Measurements from ENCODE around the gene NUB1. TPM values are rescaled to one million over a fixed set of nuclear protein-coding genes. Genes with fewer than 3 reads are reported as not detected.

Gene NUB1
- total RNA-seq, 6 donors from 2014 or later, result 37.0 to 80.0 (median 50.0) TPM

GRCh38 chr7:151410405-151411390 lies 69.1 kb downstream of the NUB1 start:
- Histone ChIP-seq H3K27ac (peak overlapping the region in 2 of 4 donors; percentile 71), H3K9me3 (no peaks in the 10 kb centered on the region), H3K4me3 (peak overlapping the region in 3 of 4 donors; percentile 34 to 49 (median 44)), H3K4me1 (peaks cover 21 to 27% (median 25%) of the 10 kb centered on the region in 4 donors), H3K27me3 (peaks cover 0 to 30% (median 18%) of the 10 kb centered on the region in 4 donors), H3K36me3 (no peaks in the 10 kb centered on the region)
- peak in 1 of 2 donors; percentile 83 for DNase-seq
- TF ChIP-seq POLR2A (IDR thresholded peaks at IDR 0.05), result peak in 1 of 4 donors; percentile 8
- TF ChIP-seq, protein P1, sequence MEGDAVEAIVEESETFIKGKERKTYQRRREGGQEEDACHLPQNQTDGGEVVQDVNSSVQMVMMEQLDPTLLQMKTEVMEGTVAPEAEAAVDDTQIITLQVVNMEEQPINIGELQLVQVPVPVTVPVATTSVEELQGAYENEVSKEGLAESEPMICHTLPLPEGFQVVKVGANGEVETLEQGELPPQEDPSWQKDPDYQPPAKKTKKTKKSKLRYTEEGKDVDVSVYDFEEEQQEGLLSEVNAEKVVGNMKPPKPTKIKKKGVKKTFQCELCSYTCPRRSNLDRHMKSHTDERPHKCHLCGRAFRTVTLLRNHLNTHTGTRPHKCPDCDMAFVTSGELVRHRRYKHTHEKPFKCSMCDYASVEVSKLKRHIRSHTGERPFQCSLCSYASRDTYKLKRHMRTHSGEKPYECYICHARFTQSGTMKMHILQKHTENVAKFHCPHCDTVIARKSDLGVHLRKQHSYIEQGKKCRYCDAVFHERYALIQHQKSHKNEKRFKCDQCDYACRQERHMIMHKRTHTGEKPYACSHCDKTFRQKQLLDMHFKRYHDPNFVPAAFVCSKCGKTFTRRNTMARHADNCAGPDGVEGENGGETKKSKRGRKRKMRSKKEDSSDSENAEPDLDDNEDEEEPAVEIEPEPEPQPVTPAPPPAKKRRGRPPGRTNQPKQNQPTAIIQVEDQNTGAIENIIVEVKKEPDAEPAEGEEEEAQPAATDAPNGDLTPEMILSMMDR (IDR thresholded peaks at IDR 0.05), result no peak
- peak in 1 of 2 donors; percentile 49 for ATAC-seq (ENCODE audit: low FRiP score in 2 of 2)
- 51 to 64% methylated on average over 19 to 25 of the region's 55 CpGs for WGBS, 2 donors

GRCh38 chr7:151411551-151411950 lies 69.9 kb downstream of the NUB1 start:
- no peaks in the 10 kb centered on the region for H3K36me3 ChIP-seq
- H3K27me3 ChIP-seq, result peaks cover 0 to 30% (median 18%) of the 10 kb centered on the region in 4 donors
- TF ChIP-seq EP300 (IDR thresholded peaks at IDR 0.05), result no peak
- no peak for TF ChIP-seq POLR2AphosphoS5 (IDR thresholded peaks at IDR 0.05)
- TF ChIP-seq, protein P1 (IDR thresholded peaks at IDR 0.05), result no peak
- TF ChIP-seq POLR2A (IDR thresholded peaks at IDR 0.05), result no peak
- no peaks in the 10 kb centered on the region for H3K9me3 ChIP-seq
- no peak overlapping the region for H3K27ac ChIP-seq
- DNase-seq (no peak), ATAC-seq (ENCODE audit: low FRiP score in 2 of 2) (no peak)
- H3K4me1 ChIP-seq, result peaks cover 21 to 34% (median 32%) of the 10 kb centered on the region in 4 donors
- H3K4me3 ChIP-seq, result no peak overlapping the region
- 68 to 75% methylated on average over 6 of the region's 6 CpGs for WGBS, 2 donors

GRCh38 chr7:151412318-151412717 lies 70.7 kb downstream of the NUB1 start:
- Histone ChIP-seq H3K4me3 (no peak overlapping the region), H3K27me3 (peaks cover 0 to 30% (median 18%) of the 10 kb centered on the region in 4 donors), H3K27ac (no peak overlapping the region), H3K9me3 (no peaks in the 10 kb centered on the region), H3K4me1 (peaks cover 21 to 38% (median 35%) of the 10 kb centered on the region in 4 donors), H3K36me3 (no peaks in the 10 kb centered on the region)
- TF ChIP-seq, protein P1 (IDR thresholded peaks at IDR 0.05), result no peak
- TF ChIP-seq POLR2AphosphoS5 (IDR thresholded peaks at IDR 0.05), result no peak
- TF ChIP-seq EP300 (IDR thresholded peaks at IDR 0.05), result no peak
- TF ChIP-seq POLR2A (IDR thresholded peaks at IDR 0.05), result no peak
- ATAC-seq (ENCODE audit: low FRiP score in 2 of 2) (no peak), DNase-seq (no peak)
- 68 to 75% methylated on average over 4 of the region's 4 CpGs for WGBS, 2 donors

GRCh38 chr7:151413241-151413640 lies 71.6 kb downstream of the NUB1 start:
- Histone ChIP-seq H3K9me3 (no peaks in the 10 kb centered on the region), H3K27ac (no peak overlapping the region), H3K4me1 (peaks cover 21 to 38% (median 35%) of the 10 kb centered on the region in 4 donors), H3K4me3 (no peak overlapping the region), H3K27me3 (peaks cover 0 to 30% (median 18%) of the 10 kb centered on the region in 4 donors), H3K36me3 (no peaks in the 10 kb centered on the region)
- TF ChIP-seq POLR2AphosphoS5 (IDR thresholded peaks at IDR 0.05) (no peak), POLR2A (IDR thresholded peaks at IDR 0.05) (no peak), EP300 (IDR thresholded peaks at IDR 0.05) (no peak)
- TF ChIP-seq, protein P1 (IDR thresholded peaks at IDR 0.05), result no peak
- ATAC-seq (ENCODE audit: low FRiP score in 2 of 2) (no peak), DNase-seq (no peak)
- 94 to 95% methylated on average over 4 of the region's 4 CpGs for WGBS, 2 donors
